Stimulated activated CD4-positive, alpha-beta T cell treated with anti-CD3 and anti-CD28 coated beads, Interleukin-15, amount 100 ng/mL, for 24 hours (primary cell): ENCODE measurements around the gene DPYSL3.
A peak's percentile ranks its signal among the peaks of the same experiment; 100 is the strongest.

Source experiments
- DNase-seq: peaks from one replicate; pipeline ENCODE4 v3.0.0-alpha.2; 2020

DPYSL3 gene

GRCh38 chr5:147512659-147513379, 3.0 kb upstream of the DPYSL3 start:
- DNase-seq = no peak

- DNase-seq = no peak
Measured at GRCh38 chr5:147510885-147511284, 1.0 kb upstream of the DPYSL3 start.

- peak; percentile 1 for DNase-seq
Measured at GRCh38 chr5:147509041-147509709, 693 bp downstream of the DPYSL3 start.

GRCh38 chr5:147508711-147509040, 1.2 kb downstream of the DPYSL3 start:
- no peak for DNase-seq

GRCh38 chr5:147507480-147508126, 2.3 kb downstream of the DPYSL3 start:
- DNase-seq = no peak

- no peak for DNase-seq
Measured at GRCh38 chr5:147504535-147504934, 5.3 kb downstream of the DPYSL3 start.

GRCh38 chr5:147504011-147504410, 5.9 kb downstream of the DPYSL3 start:
- no peak for DNase-seq

- no peak for DNase-seq
Measured at GRCh38 chr5:147490989-147491388, 18.9 kb downstream of the DPYSL3 start.

GRCh38 chr5:147487031-147487750, 22.7 kb downstream of the DPYSL3 start:
- no peak for DNase-seq

- DNase-seq = no peak
Measured at GRCh38 chr5:147485814-147486213, 24.1 kb downstream of the DPYSL3 start.

GRCh38 chr5:147485046-147485445, 24.8 kb downstream of the DPYSL3 start:
- no peak for DNase-seq

- DNase-seq = no peak
Measured at GRCh38 chr5:147484708-147485020, 25.2 kb downstream of the DPYSL3 start.

GRCh38 chr5:147483961-147484707, 25.7 kb downstream of the DPYSL3 start:
- DNase-seq = no peak

GRCh38 chr5:147483188-147483790, 26.6 kb downstream of the DPYSL3 start:
- DNase-seq = no peak

GRCh38 chr5:147482706-147483180, 27.1 kb downstream of the DPYSL3 start:
- no peak for DNase-seq

- DNase-seq = no peak
Measured at GRCh38 chr5:147481874-147482705, 27.8 kb downstream of the DPYSL3 start.

- no peak for DNase-seq
Measured at GRCh38 chr5:147481376-147481775, 28.5 kb downstream of the DPYSL3 start.

GRCh38 chr5:147479949-147480348, 29.9 kb downstream of the DPYSL3 start:
- no peak for DNase-seq

GRCh38 chr5:147479444-147479843, 30.4 kb downstream of the DPYSL3 start:
- DNase-seq = no peak

- no peak for DNase-seq
Measured at GRCh38 chr5:147474140-147474539, 35.7 kb downstream of the DPYSL3 start.

GRCh38 chr5:147472664-147473475, 37.0 kb downstream of the DPYSL3 start:
- no peak for DNase-seq
